SHP77 treated with DMSO at 0.1 percent for 48 hours (cell line): ENCODE data around the gene C2CD2L.
A peak's percentile ranks its signal among the peaks of the same experiment; 100 is the strongest.
"Not testable (repeated sequence)": the region's sequence is repeated elsewhere in the genome, so short reads cannot be mapped to it uniquely, and the experiment has no call there.

Source experiments
- DNase-seq: peaks from one replicate; lab custom pipeline; 2025; lab: John Stamatoyannopoulos, UW

Gene C2CD2L

GRCh38 chr11:119093942-119094815 lies 13.0 kb upstream of the C2CD2L start:
- DNase-seq = no peak

- no peak for DNase-seq
Measured at GRCh38 chr11:119094816-119095065, 12.4 kb upstream of the C2CD2L start.

- DNase-seq = peak; percentile 98
Measured at GRCh38 chr11:119095066-119095880, 11.9 kb upstream of the C2CD2L start.

GRCh38 chr11:119099711-119100110 lies 7.4 kb upstream of the C2CD2L start:
- no peak for DNase-seq

- DNase-seq = peak; percentile 67
Measured at GRCh38 chr11:119100246-119100970, 6.7 kb upstream of the C2CD2L start.

- DNase-seq = no peak
Measured at GRCh38 chr11:119100994-119101758, 6.0 kb upstream of the C2CD2L start.

GRCh38 chr11:119101759-119102423 lies 5.3 kb upstream of the C2CD2L start, which contains the start of gene DPAGT1:
DPAGT1 (minus strand) TSS chr11:119101853; CDS start chr11:119101655, 198 bp downstream.
- peak; percentile 95 for DNase-seq

GRCh38 chr11:119103161-119103664 lies 3.9 kb upstream of the C2CD2L start:
- DNase-seq = not testable (repeated sequence)

- DNase-seq = no peak
Measured at GRCh38 chr11:119103793-119104192, 3.4 kb upstream of the C2CD2L start.

- no peak for DNase-seq
Measured at GRCh38 chr11:119107538-119108145, 498 bp downstream of the C2CD2L start.

- no peak for DNase-seq
Measured at GRCh38 chr11:119108146-119108856, 1.2 kb downstream of the C2CD2L start.

- DNase-seq = no peak
Measured at GRCh38 chr11:119108857-119109221, 1.7 kb downstream of the C2CD2L start.

GRCh38 chr11:119109843-119110242 lies 2.7 kb downstream of the C2CD2L start:
- no peak for DNase-seq

GRCh38 chr11:119110439-119110838 lies 3.3 kb downstream of the C2CD2L start:
- DNase-seq = no peak

- no peak for DNase-seq
Measured at GRCh38 chr11:119111361-119111925, 4.3 kb downstream of the C2CD2L start.

GRCh38 chr11:119112314-119113020 lies 5.3 kb downstream of the C2CD2L start:
- DNase-seq = no peak

GRCh38 chr11:119113716-119114115 lies 6.6 kb downstream of the C2CD2L start:
- no peak for DNase-seq

- DNase-seq = no peak
Measured at GRCh38 chr11:119114351-119114750, 7.2 kb downstream of the C2CD2L start.
